ENCODE results near the gene NTNG2. TPM values are rescaled to one million over a fixed set of nuclear protein-coding genes. Genes with fewer than 3 reads are reported as not detected.

The NTNG2 gene
- total and polyA plus RNA-seq, 2 of the 13 experiments (the other 11 are each of a cell fraction or from before 2014, with no cell fraction given), result 0.02 to 0.36 TPM

- intact Hi-C loops (cut with micrococcal nuclease; ENCODE audit: unreplicated experiment), result no loop called here
- WGBS (ENCODE audit: low lambda C conversion rate), result 45% methylated on average over 4 of the region's 4 CpGs
- Histone ChIP-seq H3K79me2 (ENCODE audit: insufficient read depth, low read length) (no peaks in the 10 kb centered on the region), H3K9ac (ENCODE audit: insufficient read depth, low read depth, low read length) (no peak overlapping the region), H3K4me2 (ENCODE audit: low read depth, low read length) (no peak overlapping the region), H4K20me1 (ENCODE audit: insufficient read depth, low read length) (no peaks in the 10 kb centered on the region), H3K36me3 (replicated peaks in 1 of 2; ENCODE audit: control insufficient read depth in 1 of 2, insufficient read depth in 2 of 2, low read length in 2 of 2) (no peaks in the 10 kb centered on the region), H3K27ac (ENCODE audit: extremely low read length, insufficient read depth, low read length) (no peak overlapping the region), H3K9me3 (ENCODE audit: low read length) (no peaks in the 10 kb centered on the region), H3K27me3 (ENCODE audit: control insufficient read depth in 1 of 2, insufficient read depth in 2 of 2, low read length in 2 of 2) (peaks cover 5 to 43% of the 10 kb centered on the region in 2 experiments; a peak in 3 of 5 replicates), H3K4me3 (replicated peaks in 1 of 3; ENCODE audit: insufficient read depth in 1 of 3, low read depth in 2 of 3, low read length in 3 of 3) (no peak overlapping the region), H2AFZ (ENCODE audit: low read length) (no peak overlapping the region), H3K4me1 (ENCODE audit: insufficient read depth, low read length) (no peaks in the 10 kb centered on the region)
- POLR2A ChIA-PET, result no interaction called here
- in situ Hi-C loops (cut with HindIII; ENCODE audit: extremely low pct_ligation_motif_present, low pct_unique_long_range_greater_than_20kb), result no loop called here
- ATAC-seq, result no peak
- no peak for FAIRE-seq
- no peak for DNase-seq (ENCODE audit: low spot score)
- no TSS peak for BruUV-seq (replicated peaks)
- CTCF ChIA-PET (ENCODE audit: low intra/inter-chr PET ratio, low total read pairs), result no interaction called here
- TF ChIP-seq HNRNPK (IDR thresholded peaks at IDR 0.05; ENCODE audit: low read depth, low read length, poor library complexity, severe bottlenecking), result no peak
- TF ChIP-seq ZNF674 (CRISPR knock-in tag; IDR thresholded peaks at IDR 0.05; ENCODE audit: low read depth), result no peak
- TF ChIP-seq KLF9 (CRISPR knock-in tag; IDR thresholded peaks at IDR 0.05; ENCODE audit: low read depth), result no peak
These were observed 14.5 kb upstream of the NTNG2 start for GRCh38 chr9:132147331-132147730.

GRCh38 chr9:132147839-132148238 is 14.0 kb upstream of the NTNG2 start:
- ChIA-PET CTCF (ENCODE audit: low intra/inter-chr PET ratio, low total read pairs) (no interaction called here), POLR2A (no interaction called here)
- H3K4me2 ChIP-seq (ENCODE audit: low read depth, low read length), result no peak overlapping the region
- 51% methylated on average over 8 of the region's 8 CpGs for WGBS (ENCODE audit: low lambda C conversion rate)
- TF ChIP-seq ZNF629 (CRISPR knock-in tag; conservative IDR thresholded peaks at IDR 0.05) (peak; percentile 44), GRHL1 (CRISPR knock-in tag; conservative IDR thresholded peaks at IDR 0.05) (no peak)
- H3K9me3 ChIP-seq (ENCODE audit: low read length), result no peaks in the 10 kb centered on the region
- H3K79me2 ChIP-seq (ENCODE audit: insufficient read depth, low read length), result no peaks in the 10 kb centered on the region
- no peaks in the 10 kb centered on the region for H3K4me1 ChIP-seq (ENCODE audit: insufficient read depth, low read length)
- H3K9ac ChIP-seq (ENCODE audit: insufficient read depth, low read depth, low read length), result no peak overlapping the region
- in situ Hi-C loops (cut with HindIII; ENCODE audit: extremely low pct_ligation_motif_present, low pct_unique_long_range_greater_than_20kb) (no loop called here), intact Hi-C loops (cut with micrococcal nuclease; ENCODE audit: unreplicated experiment) (no loop called here)
- H3K27ac ChIP-seq (ENCODE audit: extremely low read length, insufficient read depth, low read length), result no peak overlapping the region
- peaks cover 5 to 48% of the 10 kb centered on the region in 2 experiments; a peak in 3 of 5 replicates for H3K27me3 ChIP-seq (ENCODE audit: control insufficient read depth in 1 of 2, insufficient read depth in 2 of 2, low read length in 2 of 2)
- no peak overlapping the region for H2AFZ ChIP-seq (ENCODE audit: low read length)
- H3K4me3 ChIP-seq (replicated peaks in 1 of 3; ENCODE audit: insufficient read depth in 1 of 3, low read depth in 2 of 3, low read length in 3 of 3), result no peak overlapping the region
- ATAC-seq (no peak), DNase-seq (ENCODE audit: low spot score) (no peak), FAIRE-seq (no peak)
- BruUV-seq (replicated peaks), result no TSS peak
- no peaks in the 10 kb centered on the region for H4K20me1 ChIP-seq (ENCODE audit: insufficient read depth, low read length)
- H3K36me3 ChIP-seq (replicated peaks in 1 of 2; ENCODE audit: control insufficient read depth in 1 of 2, insufficient read depth in 2 of 2, low read length in 2 of 2), result no peaks in the 10 kb centered on the region

All from HepG2 (cell line).